Breast epithelium (tissue), 4 donors: ENCODE results near the gene MYOT. TPM values are rescaled to one million over a fixed set of nuclear protein-coding genes. Genes with fewer than 3 reads are reported as not detected.

Experiments
- DNase-seq, 2 donors: peaks; one replicate each; pipeline ENCODE4 v3.0.0-alpha.2; 2019; ENCODE audit warnings: low spot score in 2 of 2
- H3K27ac ChIP-seq, 2 donors: fragments of 200-600 bp; sonication (generic) in 1 of 2; one replicate each; pipeline ENCODE4 v1.5.1; 2016 to 2019; ENCODE audit warnings: mild to moderate bottlenecking in 1 of 2
- H3K27me3 ChIP-seq, 2 donors: fragments of 200-600 bp; sonication (generic) in 1 of 2; one replicate each; pipeline versions ENCODE4 v1.5.1 to v1.6.0; 2017 to 2019; ENCODE audit warnings: control low read depth in 1 of 2, mild to moderate bottlenecking in 1 of 2
- H3K36me3 ChIP-seq: fragments of 200-600 bp; one replicate; pipeline ENCODE4 v1.5.1; 2019
- H3K4me1 ChIP-seq, 2 donors: fragments of 200-600 bp; sonication (generic); one replicate each; pipeline ENCODE4 v1.5.1; 2016 to 2019; ENCODE audit warnings: control low read depth in 1 of 2
- H3K4me3 ChIP-seq, 3 donors: fragments of 200-600 bp; sonication (generic); 1 replicate in 2 of 3; 2 replicates in 1 of 3; pipeline ENCODE4 v1.5.1; 2016 to 2019; ENCODE audit warnings: mild to moderate bottlenecking in 3 of 3, moderate library complexity in 2 of 3
- H3K9me3 ChIP-seq, 2 donors: fragments of 200-600 bp; sonication (generic) in 1 of 2; one replicate each; pipeline ENCODE4 v1.5.1; 2016 to 2019; ENCODE audit warnings: control low read depth in 1 of 2
- CTCF ChIP-seq, 3 donors: fragments of 450-650 bp; IDR thresholded peaks; one replicate each; pipeline ENCODE4 v1.5.1; 2016 to 2017; ENCODE audit warnings: antibody characterized with exemption in 3 of 3, mild to moderate bottlenecking in 3 of 3, moderate library complexity in 3 of 3
- POLR2A ChIP-seq: fragments of 450-650 bp; IDR thresholded peaks from one replicate; pipeline ENCODE4 v1.6.1; 2016; ENCODE audit warnings: antibody characterized with exemption, mild to moderate bottlenecking, moderate library complexity
- POLR2AphosphoS5 ChIP-seq, 3 donors: sonication (generic); formaldehyde crosslinking; IDR thresholded peaks; one replicate each; pipeline ENCODE4 v1.6.1; 2017; ENCODE audit warnings: antibody characterized with exemption in 3 of 3
- intact Hi-C: fragments of 100-400 bp; cut with DNase I; formaldehyde crosslinking; loops from one replicate; pipeline ENCODE4 v1.15.1; 2023; ENCODE audit warnings: low total_unique reads
- total RNA-seq, 3 donors: library from RNA; depleted of rRNA; stranded (reverse); fragments of >200 nt; gene quantifications; one replicate each; pipeline ENCODE4 v1.1.0, GENCODE V29; 2016

Gene MYOT
- total RNA-seq, 3 donors from 2014 or later: 2.3 to 11.0 (median 4.7) TPM

GRCh38 chr5:137826067-137826466, 41.6 kb upstream of the MYOT start:
- intact Hi-C loops: no loop called here
- no peak overlapping the region for H3K27ac ChIP-seq
- TF ChIP-seq POLR2AphosphoS5 (IDR thresholded peaks at IDR 0.05): no peak
- TF ChIP-seq POLR2A: no peak
- no peak for TF ChIP-seq CTCF (IDR thresholded peaks at IDR 0.05)

GRCh38 chr5:137828180-137828579, 39.5 kb upstream of the MYOT start:
- H3K27ac ChIP-seq: no peak overlapping the region
- TF ChIP-seq POLR2A: no peak
- no peaks in the 10 kb centered on the region for H3K27me3 ChIP-seq
- peaks cover 0 to 4% of the 10 kb centered on the region in 2 donors for H3K9me3 ChIP-seq
- no peaks in the 10 kb centered on the region for H3K36me3 ChIP-seq
- H3K4me3 ChIP-seq: no peak overlapping the region
- H3K4me1 ChIP-seq: no peaks in the 10 kb centered on the region
- no peak for DNase-seq
- intact Hi-C loops: no loop called here

More at GRCh38 chr5:137826067-137826466, 41.6 kb upstream of the MYOT start:
- Histone ChIP-seq H3K36me3 (no peaks in the 10 kb centered on the region), H3K27me3 (no peaks in the 10 kb centered on the region), H3K9me3 (peaks cover 0 to 4% of the 10 kb centered on the region in 2 donors), H3K4me3 (no peak overlapping the region), H3K4me1 (no peaks in the 10 kb centered on the region)
- DNase-seq: no peak

GRCh38 chr5:137828664-137829063, 39.0 kb upstream of the MYOT start:
- intact Hi-C loops: no loop called here
- Histone ChIP-seq H3K27ac (no peak overlapping the region), H3K9me3 (peaks cover 0 to 4% of the 10 kb centered on the region in 2 donors), H3K4me1 (no peaks in the 10 kb centered on the region), H3K27me3 (no peaks in the 10 kb centered on the region), H3K36me3 (no peaks in the 10 kb centered on the region), H3K4me3 (no peak overlapping the region)
- no peak for DNase-seq
- TF ChIP-seq POLR2A: no peak
- no peak for TF ChIP-seq POLR2AphosphoS5 (IDR thresholded peaks at IDR 0.05)
- TF ChIP-seq CTCF (IDR thresholded peaks at IDR 0.05): no peak

- no peaks in the 10 kb centered on the region for H3K36me3 ChIP-seq
- H3K9me3 ChIP-seq: peaks cover 0 to under 1% of the 10 kb centered on the region in 2 donors
- no peak overlapping the region for H3K4me3 ChIP-seq
- TF ChIP-seq POLR2AphosphoS5 (IDR thresholded peaks at IDR 0.05): no peak
- TF ChIP-seq CTCF (IDR thresholded peaks at IDR 0.05): no peak
- no peak for TF ChIP-seq POLR2A
- H3K27me3 ChIP-seq: no peaks in the 10 kb centered on the region
- DNase-seq: no peak
- intact Hi-C loops: no loop called here
- no peaks in the 10 kb centered on the region for H3K4me1 ChIP-seq
- H3K27ac ChIP-seq: no peak overlapping the region
Measured at GRCh38 chr5:137831105-137831504, 36.6 kb upstream of the MYOT start.

GRCh38 chr5:137831526-137831925, 36.1 kb upstream of the MYOT start:
- Histone ChIP-seq H3K27ac (no peak overlapping the region), H3K4me1 (no peaks in the 10 kb centered on the region)
- TF ChIP-seq CTCF (IDR thresholded peaks at IDR 0.05) (no peak), POLR2A (no peak), POLR2AphosphoS5 (IDR thresholded peaks at IDR 0.05) (no peak)

GRCh38 chr5:137832416-137832815, 35.2 kb upstream of the MYOT start:
- no peaks in the 10 kb centered on the region for H3K36me3 ChIP-seq
- DNase-seq: no peak

More at GRCh38 chr5:137831526-137831925, 36.1 kb upstream of the MYOT start:
- Histone ChIP-seq H3K36me3 (no peaks in the 10 kb centered on the region), H3K4me3 (no peak overlapping the region), H3K27me3 (no peaks in the 10 kb centered on the region), H3K9me3 (no peaks in the 10 kb centered on the region)
- intact Hi-C loops: no loop called here
- no peak for DNase-seq

More at GRCh38 chr5:137832416-137832815, 35.2 kb upstream of the MYOT start:
- Histone ChIP-seq H3K27ac (no peak overlapping the region), H3K4me1 (no peaks in the 10 kb centered on the region), H3K27me3 (no peaks in the 10 kb centered on the region), H3K4me3 (no peak overlapping the region), H3K9me3 (no peaks in the 10 kb centered on the region)
- no peak for TF ChIP-seq CTCF (IDR thresholded peaks at IDR 0.05)
- TF ChIP-seq POLR2AphosphoS5 (IDR thresholded peaks at IDR 0.05): no peak
- TF ChIP-seq POLR2A: no peak
- intact Hi-C loops: no loop called here
